Activated CD4-positive, alpha-beta T cell treated with anti-CD3 and anti-CD28 coated beads for 36 hours (primary cell): ENCODE measurements around the gene DNAJB5. TPM values are rescaled to one million over a fixed set of nuclear protein-coding genes. Genes with fewer than 3 reads are reported as not detected.
A peak's percentile ranks its signal among the peaks of the same experiment; 100 is the strongest.

Experiments used
- ATAC-seq: fragments of 200-7000 bp; cut with Tn5 transposase; one replicate; pipeline ENCODE4 v1.10.0; 2021; ENCODE audit warnings: mild to moderate bottlenecking, moderate library complexity
- CTCF ChIA-PET: fragments of 350-600 bp; sonication (Branson Sonifier 250); formaldehyde crosslinking; loops from one replicate; lab custom pipeline; 2021; ENCODE audit warnings: antibody characterized with exemption; lab: Charles Lee
- POLR2A ChIA-PET: fragments of 350-600 bp; sonication (Branson Sonifier 250); formaldehyde crosslinking; loops from one replicate; lab custom pipeline; 2021; ENCODE audit warnings: antibody characterized with exemption, inconsistent platforms; lab: Charles Lee
- DNase-seq: peaks from one replicate; pipeline ENCODE4 v3.0.0-alpha.2; 2020
- H3K27ac Mint-ChIP-seq: one replicate; pipeline ENCODE4 v1.8.0; 2021; ENCODE audit warnings: mixed read lengths
- H3K27me3 Mint-ChIP-seq: one replicate; pipeline ENCODE4 v1.8.0; 2021; ENCODE audit warnings: mixed read lengths
- H3K36me3 Mint-ChIP-seq: one replicate; pipeline ENCODE4 v1.8.0; 2021; ENCODE audit warnings: low read depth, mixed read lengths
- H3K4me1 Mint-ChIP-seq: one replicate; pipeline ENCODE4 v1.8.0; 2021; ENCODE audit warnings: mixed read lengths
- H3K4me3 Mint-ChIP-seq: one replicate; pipeline ENCODE4 v1.8.0; 2021; ENCODE audit warnings: mild to moderate bottlenecking, moderate library complexity, mixed read lengths
- H3K9me3 Mint-ChIP-seq: one replicate; pipeline ENCODE4 v1.8.0; 2021; ENCODE audit warnings: low read depth, mixed read lengths
- intact Hi-C, 2 experiments: fragments of 100-400 bp; cut with DNase I in 1 of 2; cut with micrococcal nuclease in 1 of 2; formaldehyde crosslinking; loops; one replicate each; pipeline versions ENCODE4 v1.14.2 to v1.15.1; 2022 to 2024; cut with DNase I, micrococcal nuclease
- total RNA-seq, 2 experiments: library from RNA; stranded (reverse); gene quantifications; one replicate each; pipeline ENCODE4 v1.2.3, GENCODE V29; 2021

DNAJB5 gene
- total RNA-seq, 2 experiments from 2014 or later = 10.3 to 11.3 TPM

DNA sequence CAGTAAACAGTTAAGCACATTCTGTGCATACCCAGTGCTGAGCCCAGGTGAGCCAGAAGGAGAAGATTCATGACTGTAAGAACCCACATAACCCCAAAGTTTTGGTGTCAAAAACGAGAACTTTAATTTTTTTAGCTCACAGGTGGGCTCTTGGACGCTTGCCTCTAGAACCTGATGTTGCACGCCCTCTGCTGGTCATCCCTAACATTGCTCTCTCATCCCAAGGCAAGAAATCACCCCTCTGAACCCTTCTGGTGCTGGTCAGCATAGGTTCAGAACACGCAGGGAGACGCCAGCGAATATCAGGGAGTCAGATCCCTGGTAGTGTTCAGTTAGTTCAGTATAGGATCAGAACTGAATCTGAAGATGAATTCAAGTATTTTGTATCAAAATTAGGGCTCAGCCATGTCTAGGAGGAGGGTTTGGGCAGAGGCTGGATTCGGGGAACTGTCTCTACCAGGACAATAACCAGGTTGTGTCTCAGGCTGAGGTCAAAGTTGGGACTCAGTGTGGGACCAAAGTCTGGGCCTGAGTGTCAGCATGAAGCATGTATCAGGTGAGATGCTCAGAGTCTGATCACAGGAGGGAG, 4.1 kb upstream of the DNAJB5 start:
- ATAC-seq (no peak), DNase-seq (peak; percentile 81)
- H3K27me3 Mint-ChIP-seq = no peaks in the 10 kb centered on the region
- ChIA-PET POLR2A (interaction anchor here (0.6 to 1.0 kb wide), 2 partner anchors 66 to 98 kb away, joined by 3 to 4 read pairs; no protein-coding TSS in a partner anchor), CTCF (interaction anchor here (0.6 to 2.2 kb wide), 23 partner anchors 9 to 770 kb away, joined by 3 to 43 read pairs (median 4); partner anchors contain the start of genes FANCG and VCP)
- no peak overlapping the region for H3K4me3 Mint-ChIP-seq
- peaks cover 69% of the 10 kb centered on the region for H3K4me1 Mint-ChIP-seq
- no peaks in the 10 kb centered on the region for H3K36me3 Mint-ChIP-seq
- H3K9me3 Mint-ChIP-seq = no peaks in the 10 kb centered on the region
- H3K27ac Mint-ChIP-seq = peak overlapping the region; percentile 64
- intact Hi-C loops = loop anchor here (1.0 to 5.0 kb wide), 7 partner anchors 23 to 1168 kb away; partner anchors contain the start of genes CCDC107 (in 1 of the 2), GALT (in 1 of the 2), RMRP (in 1 of the 2) and UBE2R2 (in 1 of the 2)

DNA sequence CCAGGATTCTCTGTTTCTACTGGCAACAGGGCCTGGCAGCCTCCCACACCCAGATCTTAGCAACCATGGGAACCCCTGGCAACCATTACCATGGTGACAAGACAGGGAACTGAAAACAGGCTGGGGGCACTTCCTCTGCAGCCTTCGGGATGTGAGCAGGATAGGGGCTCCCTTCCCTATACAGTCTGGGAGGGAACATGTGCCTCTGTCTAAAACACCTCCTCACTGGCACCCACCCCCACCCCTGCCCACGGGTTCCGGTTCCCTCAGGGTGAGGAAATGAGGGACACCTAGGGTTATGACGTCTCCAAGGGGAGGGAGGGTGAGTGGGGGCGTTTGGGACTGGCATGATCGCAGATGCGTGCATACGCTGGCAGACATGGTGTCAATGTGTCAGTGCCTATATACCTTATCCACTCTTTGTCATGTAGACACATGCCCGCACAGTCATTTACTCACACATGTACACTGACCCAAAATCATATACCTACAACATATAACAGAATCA, 3.0 kb upstream of the DNAJB5 start:
- ATAC-seq = peak; percentile 23

DNA sequence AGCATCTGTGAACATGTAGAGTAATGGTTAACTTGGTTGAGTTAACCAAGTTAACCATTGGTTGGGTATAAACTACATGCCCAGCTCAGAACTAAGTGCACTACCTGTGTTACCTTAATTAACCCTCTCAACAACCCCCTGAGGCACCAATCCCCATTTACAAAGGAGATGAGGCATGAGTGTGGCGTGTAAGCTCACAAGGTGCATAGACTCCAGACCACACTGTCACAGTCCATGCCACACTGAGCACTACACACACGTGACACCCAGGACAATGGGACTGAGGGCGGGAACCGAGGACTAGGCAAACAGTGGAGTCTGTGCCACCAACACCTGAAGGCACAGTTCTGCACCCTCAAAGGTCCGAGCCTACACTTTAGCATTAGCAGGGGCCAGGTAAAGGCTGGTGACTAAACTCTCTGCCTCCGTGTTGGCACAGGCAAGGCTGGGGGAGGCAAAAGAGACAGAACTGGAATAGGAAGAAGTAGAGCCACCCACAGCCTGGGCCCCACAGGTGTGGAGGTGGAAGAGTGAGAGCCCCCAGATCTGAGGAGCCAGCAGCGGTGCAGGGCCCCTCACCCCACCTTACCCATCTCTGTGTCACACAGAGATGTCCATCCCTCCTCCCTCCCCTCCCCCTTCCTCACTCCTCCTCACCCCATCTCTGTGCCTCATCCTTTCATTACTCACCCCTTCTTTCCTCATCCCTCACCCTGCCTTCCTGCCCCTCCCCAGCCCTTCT, 2.2 kb upstream of the DNAJB5 start:
- H3K36me3 Mint-ChIP-seq = peaks cover 5% of the 10 kb centered on the region
- ChIA-PET POLR2A (no interaction called here), CTCF (interaction anchor here (0.6 to 2.3 kb wide), 5 partner anchors 10 to 904 kb away, joined by 3 to 5 read pairs (median 3); no protein-coding TSS in a partner anchor)
- no peaks in the 10 kb centered on the region for H3K27me3 Mint-ChIP-seq
- ATAC-seq = no peak
- peaks cover 84% of the 10 kb centered on the region for H3K4me1 Mint-ChIP-seq
- intact Hi-C loops = loop anchor here in 1 of 2 experiments (5.0 kb wide), 4 partner anchors 285 to 1170 kb away; partner anchors contain the start of genes CCDC107, GALT, RMRP and UBE2R2
- H3K9me3 Mint-ChIP-seq = no peaks in the 10 kb centered on the region
- peak; percentile 56 for DNase-seq
- H3K27ac Mint-ChIP-seq = peak overlapping the region; percentile 59
- no peak overlapping the region for H3K4me3 Mint-ChIP-seq

More for the DNA sequence above, 3.0 kb upstream of the DNAJB5 start:
- Mint-ChIP-seq H3K4me1 (peaks cover 78% of the 10 kb centered on the region), H3K27ac (peak overlapping the region; percentile 59), H3K36me3 (peaks cover 5% of the 10 kb centered on the region), H3K27me3 (no peaks in the 10 kb centered on the region), H3K9me3 (no peaks in the 10 kb centered on the region), H3K4me3 (no peak overlapping the region)
- intact Hi-C loops = loop anchor here in 1 of 2 experiments (1.0 to 5.0 kb wide), 5 partner anchors 284 to 1169 kb away; partner anchors contain the start of genes CCDC107, GALT, RMRP and TESK1
- DNase-seq = peak; percentile 80
- POLR2A ChIA-PET = no interaction called here
- CTCF ChIA-PET = interaction anchor here (0.7 to 1.1 kb wide), 4 partner anchors 11 to 751 kb away, joined by 3 to 4 read pairs (median 4); no protein-coding TSS in a partner anchor

DNA sequence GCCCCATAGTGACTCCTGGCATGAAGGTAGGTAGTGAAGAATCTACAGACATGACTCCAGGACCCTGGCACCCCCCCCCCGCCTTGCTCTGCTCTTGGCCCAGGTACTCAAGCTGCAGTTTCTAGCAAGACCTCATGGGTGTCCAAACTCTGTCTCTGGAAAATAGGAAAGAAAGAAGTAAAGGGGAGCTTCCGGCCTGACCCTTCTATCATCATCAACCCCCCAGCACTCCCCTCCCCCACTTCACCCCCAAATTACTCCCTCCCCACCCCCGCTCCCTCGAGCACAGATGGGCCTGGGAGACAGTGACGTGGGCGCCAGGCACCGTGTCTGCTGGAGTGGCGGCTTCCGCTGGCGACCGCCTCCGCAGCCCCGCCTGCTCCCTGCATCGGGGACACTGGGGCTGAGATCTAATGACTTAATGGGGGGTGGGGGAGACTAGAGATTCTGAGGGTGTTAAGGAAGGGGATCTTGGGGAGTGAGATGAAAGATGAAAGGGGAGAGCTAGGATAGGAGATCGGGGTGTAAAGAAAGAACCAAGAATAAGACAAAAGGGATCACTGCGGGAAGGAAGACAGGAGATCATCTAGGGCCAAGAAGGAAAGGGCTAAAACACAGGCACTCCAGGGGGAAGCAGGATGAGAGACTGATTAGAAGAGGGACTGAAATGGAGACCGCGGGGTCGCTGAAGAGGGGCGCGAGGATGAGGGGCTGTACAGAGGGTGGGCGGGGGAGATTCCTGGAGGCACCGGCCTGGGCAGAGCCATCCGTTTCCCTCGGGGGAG, 1.1 kb upstream of the DNAJB5 start:
- ChIA-PET CTCF (interaction anchor here (0.6 to 2.3 kb wide), 5 partner anchors 14 to 905 kb away, joined by 3 to 5 read pairs (median 5); no protein-coding TSS in a partner anchor), POLR2A (no interaction called here)
- intact Hi-C loops = loop anchor here (1.0 to 5.0 kb wide), 12 partner anchors 84 to 1171 kb away; partner anchors contain the start of genes VCP (in 2 of the 2), CCDC107 (in 1 of the 2), DCTN3 (in 1 of the 2) and GALT (in 1 of the 2)
- Mint-ChIP-seq H3K4me3 (peak overlapping the region; percentile 78), H3K4me1 (peaks cover 83% of the 10 kb centered on the region), H3K27me3 (no peaks in the 10 kb centered on the region), H3K36me3 (peaks cover 5% of the 10 kb centered on the region), H3K9me3 (no peaks in the 10 kb centered on the region), H3K27ac (peak overlapping the region; percentile 94)
- DNase-seq (peak; percentile 78), ATAC-seq (no peak)

DNA sequence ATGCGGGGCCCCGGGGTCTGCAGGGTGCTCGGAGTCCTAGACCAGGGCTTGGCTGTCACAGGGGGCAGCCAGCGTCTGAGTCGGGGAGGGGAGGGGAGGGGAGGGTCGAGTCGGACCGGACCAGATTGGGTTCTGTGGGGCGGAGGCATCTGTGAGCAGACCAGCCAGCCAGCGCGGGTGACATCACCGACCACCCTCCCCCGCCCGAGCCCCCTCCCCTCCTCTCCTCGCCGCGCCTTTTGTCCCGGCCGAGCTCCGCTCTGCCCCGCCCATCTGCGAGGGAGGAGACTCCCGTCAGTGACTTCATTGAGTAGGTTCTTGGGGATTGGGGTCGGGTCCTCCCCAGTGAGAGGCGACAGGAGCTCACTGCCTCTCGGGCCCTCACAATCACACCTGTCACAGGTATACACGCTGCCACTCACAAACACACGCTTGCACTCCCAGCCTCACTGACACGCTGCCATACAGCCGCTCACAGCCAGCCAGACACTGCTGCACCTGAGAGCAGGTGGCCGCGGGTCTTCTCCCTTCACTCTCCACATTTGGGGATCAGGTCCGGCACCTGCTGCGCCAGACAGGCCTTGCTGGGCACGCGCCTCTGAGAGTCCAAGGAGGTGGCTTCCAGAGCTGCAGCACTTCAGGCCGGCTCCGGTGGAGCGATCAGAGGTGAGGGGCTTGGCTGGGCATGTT, 546 bp downstream of the DNAJB5 start:
- intact Hi-C loops = loop anchor here (1.0 to 5.0 kb wide), 12 partner anchors 82 to 1173 kb away; partner anchors contain the start of genes VCP (in 2 of the 2), CCDC107 (in 1 of the 2), DCTN3 (in 1 of the 2) and GALT (in 1 of the 2)
- ChIA-PET POLR2A (interaction anchor here (1.3 kb wide), 1 partner anchor 12 kb away, joined by 5 read pairs; no protein-coding TSS in a partner anchor), CTCF (interaction anchor here (0.6 to 2.3 kb wide), 6 partner anchors 12 to 105 kb away, joined by 3 to 5 read pairs (median 4); no protein-coding TSS in a partner anchor)
- DNase-seq = peak; percentile 72
- ATAC-seq = no peak
- H3K36me3 Mint-ChIP-seq = peaks cover 5% of the 10 kb centered on the region
- H3K4me1 Mint-ChIP-seq = peaks cover 77% of the 10 kb centered on the region
- no peaks in the 10 kb centered on the region for H3K9me3 Mint-ChIP-seq
- H3K27me3 Mint-ChIP-seq = no peaks in the 10 kb centered on the region
- H3K4me3 Mint-ChIP-seq = peak overlapping the region; percentile 78
- H3K27ac Mint-ChIP-seq = peak overlapping the region; percentile 22

DNA sequence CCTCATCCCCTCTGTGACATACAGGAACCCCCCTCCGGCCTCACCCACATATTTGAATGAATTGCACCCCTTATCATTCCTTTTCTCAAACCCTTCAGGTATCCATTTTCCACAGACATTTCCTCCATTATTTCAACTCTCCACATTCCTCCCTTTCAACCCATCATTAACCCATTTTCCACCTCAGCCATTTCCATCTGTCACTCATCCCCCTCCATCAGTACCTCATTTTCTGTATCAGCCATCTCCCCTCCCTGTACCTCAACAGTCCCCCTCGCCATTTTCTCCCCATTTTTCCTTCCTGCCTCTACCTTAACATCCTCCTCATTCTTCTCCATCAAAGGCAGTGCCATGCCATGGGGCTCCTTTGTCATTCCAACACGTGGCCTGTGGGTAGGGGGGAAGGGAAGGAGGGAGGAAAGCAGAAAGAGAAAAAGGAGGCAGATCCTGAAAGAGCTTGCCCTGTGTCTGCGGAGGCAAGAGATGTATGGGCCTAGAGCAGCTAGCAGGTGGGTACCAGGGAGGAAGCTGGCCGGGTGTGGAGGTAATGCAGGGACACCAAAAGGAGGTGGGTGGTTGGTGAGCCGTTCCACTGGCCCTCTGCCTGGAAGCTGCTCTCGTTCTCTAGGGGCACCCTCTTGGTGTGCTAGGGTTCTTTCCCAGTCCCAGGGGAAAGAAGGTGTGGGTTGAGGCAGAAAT, 1.5 kb downstream of the DNAJB5 start:
- peak overlapping the region; percentile 78 for H3K4me3 Mint-ChIP-seq
- peaks cover 5% of the 10 kb centered on the region for H3K36me3 Mint-ChIP-seq
- ChIA-PET CTCF (interaction anchor here (0.6 kb wide), 1 partner anchor 22 kb away, joined by 3 read pairs; no protein-coding TSS in a partner anchor), POLR2A (interaction anchor here (1.4 kb wide), 1 partner anchor 11 kb away, joined by 3 read pairs; no protein-coding TSS in a partner anchor)
- H3K27ac Mint-ChIP-seq = peak overlapping the region; percentile 81
- ATAC-seq (no peak), DNase-seq (peak; percentile 20)
- peaks cover 67% of the 10 kb centered on the region for H3K4me1 Mint-ChIP-seq
- no peaks in the 10 kb centered on the region for H3K27me3 Mint-ChIP-seq
- no peaks in the 10 kb centered on the region for H3K9me3 Mint-ChIP-seq
- intact Hi-C loops = no loop called here

DNA sequence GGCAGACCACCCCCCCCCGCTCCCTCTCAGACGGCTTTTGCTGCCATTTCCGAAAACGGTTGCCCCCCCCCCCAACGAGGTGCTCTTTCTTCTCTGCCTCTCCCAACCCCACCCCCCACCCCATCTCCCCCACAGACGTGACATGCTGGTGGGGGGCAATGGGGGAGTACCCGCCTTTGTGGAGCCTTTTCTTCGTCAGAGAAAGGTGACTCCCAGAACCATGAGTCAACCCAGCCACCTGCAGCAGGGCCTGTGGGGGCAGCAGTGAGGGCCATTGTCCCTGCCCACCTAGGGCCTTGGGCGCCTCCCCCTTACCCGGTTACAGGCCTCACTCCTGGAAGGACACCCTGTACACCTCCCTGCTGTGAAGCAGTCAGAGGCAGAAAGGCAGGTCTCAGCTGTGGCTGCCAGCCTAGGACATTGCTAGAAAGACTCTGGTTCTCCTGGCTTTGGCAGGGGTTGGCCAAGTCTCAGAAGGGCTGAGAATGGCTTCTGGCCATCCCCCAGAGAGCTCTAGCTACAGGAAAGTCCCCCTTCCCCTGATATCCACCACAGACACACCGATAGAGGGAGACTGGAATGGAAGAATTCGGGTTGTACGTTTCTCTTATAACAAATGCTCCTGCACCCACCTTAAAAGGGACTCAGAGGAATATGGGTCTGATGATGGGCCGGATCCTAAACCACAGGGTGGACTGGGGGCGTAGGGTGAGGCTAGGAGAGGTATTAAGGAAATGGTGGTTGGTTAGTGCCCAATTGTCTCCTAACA, 2.2 kb downstream of the DNAJB5 start:
- ATAC-seq (no peak), DNase-seq (peak; percentile 70)
- Mint-ChIP-seq H3K9me3 (no peaks in the 10 kb centered on the region), H3K36me3 (peaks cover 6% of the 10 kb centered on the region), H3K27me3 (no peaks in the 10 kb centered on the region), H3K27ac (peak overlapping the region; percentile 88), H3K4me3 (peak overlapping the region; percentile 21), H3K4me1 (peaks cover 60% of the 10 kb centered on the region)
- POLR2A ChIA-PET = interaction anchor here (1.4 kb wide), 1 partner anchor 10 kb away, joined by 3 read pairs; no protein-coding TSS in a partner anchor
- intact Hi-C loops = loop anchor here in 1 of 2 experiments (1.0 kb wide), 1 partner anchor 10 kb away; no protein-coding TSS in a partner anchor
- CTCF ChIA-PET = interaction anchor here (0.6 to 4.2 kb wide), 3 partner anchors 10 to 92 kb away, joined by 3 to 24 read pairs (median 3); no protein-coding TSS in a partner anchor

DNA sequence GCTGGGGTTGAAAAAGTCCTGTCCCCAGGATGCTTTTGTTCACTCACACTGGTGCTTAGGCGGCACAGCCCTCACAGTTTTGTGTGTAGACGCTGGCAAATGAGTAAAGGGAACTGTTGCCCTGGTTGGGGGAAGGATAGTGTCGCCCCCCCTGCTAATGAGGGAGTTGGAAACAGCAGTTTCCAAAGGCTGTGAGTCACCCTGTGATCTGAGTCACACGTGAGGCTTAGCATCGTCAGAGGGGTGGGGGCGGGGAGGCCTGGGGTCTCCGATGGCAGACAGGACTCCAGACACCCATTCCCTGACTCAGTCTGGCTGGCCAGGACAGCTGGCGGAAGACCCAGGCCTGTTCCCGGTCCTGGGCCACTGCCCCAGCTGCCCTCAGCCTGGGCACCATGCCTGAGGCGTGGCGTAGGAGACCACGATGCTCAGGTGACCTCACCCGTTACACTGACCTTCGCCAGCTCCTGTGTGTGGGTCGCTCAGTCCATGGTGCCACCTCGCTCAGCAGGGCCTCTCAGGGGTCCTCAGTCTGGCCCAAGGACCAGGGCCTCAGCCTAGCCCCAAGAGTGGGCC, 2.9 kb downstream of the DNAJB5 start:
- H3K27me3 Mint-ChIP-seq = no peaks in the 10 kb centered on the region
- DNase-seq = peak; percentile 84
- intact Hi-C loops = loop anchor here in 1 of 2 experiments (1.0 kb wide), 1 partner anchor 9 kb away; no protein-coding TSS in a partner anchor
- peaks cover 8% of the 10 kb centered on the region for H3K36me3 Mint-ChIP-seq
- peaks cover 58% of the 10 kb centered on the region for H3K4me1 Mint-ChIP-seq
- ChIA-PET CTCF (interaction anchor here (0.6 to 4.2 kb wide), 3 partner anchors 9 to 100 kb away, joined by 3 to 24 read pairs (median 4); no protein-coding TSS in a partner anchor), POLR2A (interaction anchor here (1.4 kb wide), 1 partner anchor 9 kb away, joined by 3 read pairs; no protein-coding TSS in a partner anchor)
- peak overlapping the region; percentile 21 for H3K4me3 Mint-ChIP-seq
- no peaks in the 10 kb centered on the region for H3K9me3 Mint-ChIP-seq
- peak; percentile 24 for ATAC-seq
- H3K27ac Mint-ChIP-seq = peak overlapping the region; percentile 88
